Activated T-helper 17 cell treated with anti-CD3 and anti-CD28 coated beads, Interleukin-2, amount 50 U/mL, for 72 hours (primary cell): Measurements from ENCODE around the gene FLVCR2. TPM values are rescaled to one million over a fixed set of nuclear protein-coding genes. Genes with fewer than 3 reads are reported as not detected.
"Not testable (repeated sequence)": the region's sequence is repeated elsewhere in the genome, so short reads cannot be mapped to it uniquely, and the experiment has no call there.

Experiments used
- ATAC-seq: fragments of 150-1000 bp; cut with Tn5 transposase; replicated peaks from 2 replicates; pipeline ENCODE4 v1.10.0; 2021; ENCODE audit warnings: mild to moderate bottlenecking, moderate library complexity
- H3K27ac Mint-ChIP-seq: one replicate; pipeline ENCODE4 v1.8.0; 2022; ENCODE audit warnings: mixed read lengths
- H3K27me3 Mint-ChIP-seq: one replicate; pipeline ENCODE4 v1.8.0; 2022; ENCODE audit warnings: mixed read lengths
- H3K36me3 Mint-ChIP-seq: one replicate; pipeline ENCODE4 v1.8.0; 2022; ENCODE audit warnings: low read depth, mild to moderate bottlenecking, mixed read lengths
- H3K4me1 Mint-ChIP-seq: one replicate; pipeline ENCODE4 v1.8.0; 2022; ENCODE audit warnings: mixed read lengths
- H3K4me3 Mint-ChIP-seq: one replicate; pipeline ENCODE4 v1.8.0; 2022; ENCODE audit warnings: mild to moderate bottlenecking, mixed read lengths
- H3K9me3 Mint-ChIP-seq: one replicate; pipeline ENCODE4 v1.8.0; 2022; ENCODE audit warnings: mixed read lengths
- total RNA-seq, 2 donors: library from RNA; stranded (reverse); gene quantifications; one replicate each; pipeline ENCODE4 v1.2.3, GENCODE V29; 2022

The FLVCR2 gene
- total RNA-seq, 2 donors from 2014 or later: 8.5 to 18.5 TPM

DNA sequence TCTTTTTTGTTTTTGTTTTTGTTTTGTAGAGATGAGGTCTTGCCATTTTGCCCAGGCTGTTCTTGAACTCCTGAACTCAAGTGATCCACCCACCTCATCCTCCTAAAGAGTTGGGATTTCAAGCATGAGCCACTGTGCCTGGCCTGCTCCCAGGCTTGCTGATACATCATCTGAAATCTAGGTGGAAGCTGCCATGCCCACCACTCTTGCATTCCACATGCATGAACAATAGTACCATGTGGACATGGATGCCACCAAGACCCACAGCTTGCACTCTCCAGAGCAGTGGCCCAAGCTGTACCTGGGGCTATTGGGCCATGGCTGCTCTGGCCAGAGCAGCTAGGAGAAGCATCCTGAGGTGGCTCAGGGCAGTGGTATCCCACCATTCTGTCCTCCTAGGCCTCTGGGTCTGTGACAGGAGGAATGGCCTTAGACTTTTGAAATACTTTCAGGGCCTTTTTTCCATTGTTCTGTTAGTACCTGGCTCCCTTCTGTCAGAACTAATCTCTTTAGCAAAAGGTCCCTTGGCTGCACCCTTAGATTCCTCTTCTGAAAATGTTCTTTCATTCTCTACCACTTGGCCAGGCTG, 13.7 kb downstream of the FLVCR2 start:
- no peaks in the 10 kb centered on the region for H3K9me3 Mint-ChIP-seq
- H3K4me3 Mint-ChIP-seq: no peak overlapping the region
- no peaks in the 10 kb centered on the region for H3K27me3 Mint-ChIP-seq
- H3K4me1 Mint-ChIP-seq: peaks cover 5% of the 10 kb centered on the region
- no peak for ATAC-seq
- peaks cover 5% of the 10 kb centered on the region for H3K36me3 Mint-ChIP-seq
- H3K27ac Mint-ChIP-seq: no peak overlapping the region

DNA sequence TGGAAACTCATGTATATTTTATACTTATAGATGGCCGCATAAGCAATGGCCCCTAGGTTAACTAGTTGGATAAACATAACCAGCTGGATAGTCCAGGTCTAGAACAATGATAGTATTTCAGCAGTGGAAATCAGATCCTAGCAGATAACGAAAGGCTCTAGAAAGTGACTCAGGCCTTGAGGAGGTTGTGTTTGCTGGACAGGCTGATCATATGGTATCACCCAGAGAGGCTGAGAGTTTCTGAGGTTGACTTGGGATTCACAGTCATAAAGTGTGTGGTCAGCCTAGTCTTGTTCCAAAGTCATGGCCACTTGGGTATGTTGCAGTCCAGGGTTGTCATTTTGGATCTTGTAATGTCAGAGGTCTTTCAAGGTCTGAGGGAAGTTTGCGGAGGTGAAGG, 16.8 kb downstream of the FLVCR2 start:
- no peak overlapping the region for H3K4me3 Mint-ChIP-seq
- no peaks in the 10 kb centered on the region for H3K27me3 Mint-ChIP-seq
- peak; percentile 42 for ATAC-seq
- peaks cover 5% of the 10 kb centered on the region for H3K4me1 Mint-ChIP-seq
- no peak overlapping the region for H3K27ac Mint-ChIP-seq
- H3K9me3 Mint-ChIP-seq: no peaks in the 10 kb centered on the region
- H3K36me3 Mint-ChIP-seq: peaks cover 5% of the 10 kb centered on the region

DNA sequence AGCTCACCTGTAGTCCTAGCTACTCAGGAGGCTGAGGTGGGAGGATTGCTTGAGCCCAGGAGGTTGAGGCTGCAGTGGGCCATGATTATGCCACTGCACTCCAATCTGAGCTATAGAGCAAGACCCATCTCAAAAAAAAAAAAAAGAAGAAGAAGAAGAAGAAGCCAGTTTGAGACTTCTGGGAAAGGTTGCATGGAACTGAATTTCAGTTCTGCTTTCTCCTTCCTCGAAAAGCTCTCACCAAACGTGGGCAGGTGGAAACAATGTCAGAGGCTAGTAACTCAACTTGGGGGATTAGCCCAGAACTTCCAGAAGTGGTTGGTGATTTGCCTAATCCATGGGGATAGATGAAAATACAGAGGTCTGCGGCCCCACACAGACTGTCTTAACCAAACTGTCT, 18.7 kb downstream of the FLVCR2 start:
- Mint-ChIP-seq H3K27me3 (no peaks in the 10 kb centered on the region), H3K9me3 (no peaks in the 10 kb centered on the region), H3K4me3 (no peak overlapping the region), H3K4me1 (peaks cover 5% of the 10 kb centered on the region), H3K36me3 (peaks cover 5% of the 10 kb centered on the region), H3K27ac (no peak overlapping the region)
- no peak for ATAC-seq

DNA sequence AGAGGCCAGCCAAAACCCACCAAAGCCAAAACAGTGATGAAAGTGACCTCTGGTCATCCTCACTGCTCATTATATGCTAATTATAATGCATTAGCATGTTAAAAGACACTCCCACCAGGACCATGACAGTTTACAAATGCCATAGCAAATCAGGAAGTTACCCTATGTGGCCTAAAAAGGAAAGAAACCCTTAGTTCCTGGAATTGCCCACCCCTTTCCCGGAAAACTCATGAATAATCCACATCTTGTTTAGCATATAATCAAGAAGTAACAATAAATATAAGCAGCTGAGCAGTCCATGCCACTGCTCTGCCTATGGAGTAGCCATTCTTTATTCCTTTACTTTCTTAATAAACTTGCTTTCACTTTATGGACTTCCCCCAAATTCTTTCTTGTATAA, 21.7 kb downstream of the FLVCR2 start:
- ATAC-seq, H3K4me3 Mint-ChIP-seq, H3K27me3 Mint-ChIP-seq, H3K9me3 Mint-ChIP-seq, H3K4me1 Mint-ChIP-seq, H3K27ac Mint-ChIP-seq, H3K36me3 Mint-ChIP-seq: not testable (repeated sequence)

DNA sequence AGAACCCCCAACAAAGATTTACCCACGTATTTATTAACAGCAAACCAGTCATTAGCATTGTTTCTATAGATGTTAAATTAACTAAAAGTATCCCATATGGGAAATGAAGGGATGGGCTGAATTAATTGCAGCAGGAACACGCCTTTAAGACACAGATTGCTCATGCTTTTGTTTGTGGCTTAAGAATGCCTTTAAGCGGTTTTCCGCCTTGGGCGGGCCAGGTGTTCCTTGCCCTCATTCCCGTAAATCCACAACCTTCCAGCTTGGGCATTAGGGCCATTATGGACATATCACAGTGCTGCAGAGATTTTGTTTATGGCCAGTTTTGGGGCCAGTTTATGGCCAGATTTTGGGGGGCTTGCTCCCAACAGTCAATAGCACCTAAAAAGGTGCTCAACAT, 22.6 kb downstream of the FLVCR2 start:
- H3K27ac Mint-ChIP-seq, H3K4me3 Mint-ChIP-seq, H3K9me3 Mint-ChIP-seq, H3K27me3 Mint-ChIP-seq, H3K4me1 Mint-ChIP-seq, H3K36me3 Mint-ChIP-seq, ATAC-seq: not testable (repeated sequence)

DNA sequence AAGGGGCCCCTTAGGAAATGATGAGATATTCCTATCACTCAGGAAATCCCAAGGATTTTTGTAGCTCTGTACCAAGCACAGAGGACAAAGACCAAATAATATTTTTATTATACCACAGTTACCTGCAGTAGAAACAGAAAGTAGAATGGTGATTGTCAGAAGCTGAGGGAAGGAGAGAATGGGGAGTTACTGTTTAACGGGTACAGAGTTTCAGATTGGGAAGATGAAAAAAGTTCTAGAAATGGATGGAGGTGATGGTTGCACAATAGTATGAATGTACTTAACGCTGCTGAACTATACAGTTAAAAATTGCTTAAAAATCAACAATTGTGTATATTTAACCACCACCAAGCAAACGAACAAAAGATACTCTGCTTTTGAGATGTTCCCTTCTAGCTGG, 24.1 kb downstream of the FLVCR2 start:
- no peak overlapping the region for H3K27ac Mint-ChIP-seq
- no peaks in the 10 kb centered on the region for H3K4me1 Mint-ChIP-seq
- no peak for ATAC-seq
- no peaks in the 10 kb centered on the region for H3K9me3 Mint-ChIP-seq
- H3K27me3 Mint-ChIP-seq: no peaks in the 10 kb centered on the region
- no peak overlapping the region for H3K4me3 Mint-ChIP-seq
- H3K36me3 Mint-ChIP-seq: no peaks in the 10 kb centered on the region

DNA sequence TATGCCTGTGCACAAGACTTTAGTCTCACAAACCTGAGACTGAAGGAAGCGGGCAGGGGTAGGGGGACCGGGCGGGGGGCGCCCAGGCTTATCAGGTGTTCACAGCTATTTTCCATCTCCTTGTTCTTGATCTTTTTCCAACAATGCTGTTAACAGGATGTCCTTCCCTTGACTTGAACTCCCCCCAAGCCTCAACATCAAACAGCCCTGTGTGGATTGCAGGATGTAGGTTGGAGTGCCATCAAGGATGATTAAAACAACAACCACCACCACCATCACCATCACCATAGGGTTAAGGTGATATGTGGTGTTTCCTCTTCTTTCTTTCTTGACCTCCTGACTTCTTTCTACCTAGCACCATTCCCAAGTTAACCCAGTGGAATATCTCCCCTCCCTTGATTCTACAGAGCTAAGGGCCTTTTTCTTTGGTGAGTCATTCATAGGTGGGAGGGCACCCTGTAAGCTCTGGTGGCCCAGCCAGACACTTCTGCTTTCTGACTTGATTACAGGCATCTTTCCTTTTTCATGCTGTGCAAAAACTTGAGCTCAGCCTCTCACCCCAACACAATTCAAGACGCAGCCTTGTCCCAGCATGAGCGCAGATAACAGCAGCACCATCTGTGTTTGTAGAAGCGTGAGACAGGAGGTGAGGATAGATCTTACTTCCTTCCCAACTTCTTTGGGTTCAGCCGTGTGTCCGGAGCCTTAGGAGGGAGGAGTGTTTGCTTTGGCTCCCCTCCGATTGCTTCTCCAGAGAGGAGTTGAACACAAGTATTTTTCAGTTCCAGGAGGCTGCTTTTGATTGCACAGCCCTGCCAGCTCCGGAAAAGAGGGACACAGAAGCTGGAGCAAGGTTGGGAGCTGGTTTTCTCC, 26.8 kb downstream of the FLVCR2 start:
- Mint-ChIP-seq H3K27ac (no peak overlapping the region), H3K4me1 (no peaks in the 10 kb centered on the region), H3K27me3 (no peaks in the 10 kb centered on the region), H3K4me3 (no peak overlapping the region), H3K36me3 (no peaks in the 10 kb centered on the region), H3K9me3 (no peaks in the 10 kb centered on the region)
- no peak for ATAC-seq

DNA sequence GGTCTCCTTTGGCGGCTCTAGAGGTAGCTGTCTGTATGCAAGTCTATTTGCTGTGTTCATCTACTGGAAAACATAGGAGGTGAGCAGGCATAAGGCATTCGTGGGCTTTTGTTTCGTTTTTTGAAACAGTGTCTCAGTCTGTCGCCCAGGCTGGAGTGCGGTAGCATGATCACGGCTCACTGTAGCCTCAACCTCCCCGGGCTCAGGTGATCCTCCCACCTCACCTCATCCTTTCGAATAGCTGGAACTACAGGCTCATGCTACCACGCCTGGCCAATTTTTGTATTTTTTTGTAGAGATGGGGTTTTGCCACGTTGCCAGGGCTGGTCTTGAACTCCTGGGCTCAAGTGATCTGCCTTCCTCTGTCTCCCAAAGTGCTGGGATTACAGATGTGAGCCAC, 27.5 kb downstream of the FLVCR2 start:
- Mint-ChIP-seq H3K9me3 (no peaks in the 10 kb centered on the region), H3K27me3 (no peaks in the 10 kb centered on the region), H3K27ac (no peak overlapping the region), H3K36me3 (no peaks in the 10 kb centered on the region), H3K4me1 (no peaks in the 10 kb centered on the region), H3K4me3 (no peak overlapping the region)
- no peak for ATAC-seq

DNA sequence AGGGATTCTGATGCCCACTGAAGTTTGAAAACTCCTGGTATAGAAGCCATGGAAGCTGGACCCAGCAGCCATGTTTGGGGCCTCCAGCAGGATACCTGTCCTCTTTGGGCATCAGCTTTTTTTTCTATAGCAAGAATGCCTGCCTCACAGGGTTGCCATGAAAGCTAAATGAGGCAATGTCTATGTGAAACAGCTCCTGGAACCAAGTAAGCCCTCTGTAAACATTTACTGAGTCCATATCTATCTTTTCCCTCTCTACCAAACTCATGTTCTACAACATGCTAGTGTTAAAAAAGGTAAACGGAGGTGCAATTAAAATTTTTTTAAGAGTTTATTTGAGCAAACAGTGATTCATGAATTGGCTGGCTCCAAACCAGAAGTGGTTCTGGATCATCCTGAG, 28.6 kb downstream of the FLVCR2 start:
- Mint-ChIP-seq H3K36me3 (no peaks in the 10 kb centered on the region), H3K4me3 (no peak overlapping the region), H3K27ac (no peak overlapping the region), H3K9me3 (no peaks in the 10 kb centered on the region), H3K27me3 (no peaks in the 10 kb centered on the region), H3K4me1 (no peaks in the 10 kb centered on the region)
- no peak for ATAC-seq

DNA sequence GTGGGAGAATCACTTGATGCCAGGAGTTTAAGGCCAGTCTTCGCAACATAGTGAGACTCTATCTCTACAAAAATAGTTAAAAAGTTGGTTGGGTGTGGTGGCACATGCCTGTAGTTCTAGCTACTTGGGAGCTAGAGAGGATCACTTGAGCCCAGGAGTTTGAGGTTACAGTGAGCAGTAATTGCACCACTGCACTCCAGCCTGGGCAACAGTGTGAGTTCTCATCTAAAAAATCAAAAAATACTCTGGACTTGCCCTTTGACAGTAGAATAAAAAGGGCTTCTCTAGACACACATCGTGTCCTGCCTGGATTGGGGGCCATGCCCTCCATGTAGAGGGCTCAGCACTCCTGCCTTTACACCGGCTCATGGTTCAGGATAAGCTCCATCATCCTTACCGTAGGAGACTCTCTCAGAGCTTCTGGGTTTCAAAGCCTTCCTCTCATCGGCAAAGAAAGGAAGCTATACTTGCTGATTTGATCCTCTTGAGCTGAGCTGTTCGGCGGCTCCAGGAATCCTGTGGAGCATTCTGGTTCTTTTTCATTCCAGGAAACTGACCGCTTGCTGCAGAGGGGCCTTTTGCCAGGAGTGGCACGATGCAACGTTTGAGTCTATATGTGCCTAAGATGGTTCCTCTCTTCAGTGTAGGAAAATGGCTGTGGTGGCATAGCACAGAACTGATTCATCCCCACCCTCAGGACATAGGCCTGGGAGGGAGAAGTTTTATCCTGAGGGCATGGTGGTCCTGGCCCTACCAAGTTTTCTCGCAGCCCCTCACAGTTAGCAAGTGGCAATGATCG, 29.6 kb downstream of the FLVCR2 start:
- no peak overlapping the region for H3K27ac Mint-ChIP-seq
- no peaks in the 10 kb centered on the region for H3K4me1 Mint-ChIP-seq
- ATAC-seq: no peak
- no peak overlapping the region for H3K4me3 Mint-ChIP-seq
- H3K27me3 Mint-ChIP-seq: no peaks in the 10 kb centered on the region
- H3K36me3 Mint-ChIP-seq: no peaks in the 10 kb centered on the region
- H3K9me3 Mint-ChIP-seq: no peaks in the 10 kb centered on the region

DNA sequence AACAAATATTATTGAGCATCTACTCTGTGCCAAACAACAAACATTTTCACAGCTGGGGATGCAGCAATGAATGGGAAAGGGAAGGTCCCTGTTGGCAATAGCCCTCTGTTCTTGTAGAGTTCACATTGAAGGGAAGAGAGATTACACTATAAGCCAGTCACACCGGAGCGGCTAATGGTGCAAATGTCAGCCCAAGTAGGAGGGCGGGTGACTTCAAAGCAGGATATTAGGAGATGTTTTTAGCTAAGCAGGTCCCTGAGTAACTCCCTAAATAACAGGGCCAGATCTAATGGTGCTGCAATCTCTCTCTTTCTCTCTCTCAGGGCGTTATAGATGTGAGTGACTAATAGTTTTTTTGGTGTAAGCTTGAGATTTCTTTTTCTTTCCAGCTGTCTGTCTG, 30.7 kb downstream of the FLVCR2 start:
- Mint-ChIP-seq H3K4me1 (no peaks in the 10 kb centered on the region), H3K9me3 (no peaks in the 10 kb centered on the region), H3K27ac (no peak overlapping the region), H3K27me3 (no peaks in the 10 kb centered on the region), H3K36me3 (no peaks in the 10 kb centered on the region), H3K4me3 (no peak overlapping the region)
- no peak for ATAC-seq

DNA sequence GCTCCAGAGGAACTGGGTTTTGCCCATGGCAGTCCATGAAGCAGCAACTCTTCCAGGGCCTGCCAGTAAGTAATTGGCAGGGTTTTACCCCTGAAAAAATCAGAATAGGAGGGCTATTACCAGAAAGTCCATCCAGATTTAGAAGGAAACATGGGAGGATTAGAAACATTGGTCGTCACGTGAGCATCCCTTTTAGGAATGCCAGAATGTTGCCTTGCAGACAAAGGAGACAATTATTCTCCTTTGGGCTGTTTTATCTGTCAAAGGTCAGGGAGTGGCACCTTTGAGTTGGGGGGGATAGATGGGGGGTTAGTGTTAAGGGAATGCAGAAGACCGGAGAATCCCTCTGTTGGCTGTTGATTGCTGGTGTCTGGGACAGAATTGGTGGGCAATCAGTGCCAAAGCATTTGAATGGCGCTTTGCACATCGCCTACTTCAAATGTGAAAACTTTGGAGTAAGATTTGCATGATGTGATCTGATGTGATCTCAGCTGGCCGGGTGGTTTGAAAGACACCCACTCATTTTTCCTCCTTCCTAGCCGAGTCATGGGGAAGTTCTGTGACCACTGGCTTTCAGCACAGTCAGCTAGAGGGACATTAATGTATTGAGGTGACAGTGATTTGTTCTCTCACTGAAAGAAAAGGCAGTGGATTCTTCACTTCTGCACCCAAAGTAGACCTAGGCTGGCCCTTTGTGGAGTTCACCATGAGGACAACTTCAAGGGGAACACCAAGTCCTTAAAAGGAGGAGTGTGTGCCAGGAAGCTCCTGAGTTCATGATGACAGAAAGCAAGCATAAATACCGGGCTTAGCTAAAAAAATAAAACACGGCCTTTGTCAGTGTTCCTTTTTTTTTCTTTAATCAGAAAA, 31.4 kb downstream of the FLVCR2 start:
- Mint-ChIP-seq H3K9me3 (no peaks in the 10 kb centered on the region), H3K4me3 (no peak overlapping the region), H3K27me3 (no peaks in the 10 kb centered on the region), H3K27ac (no peak overlapping the region), H3K4me1 (no peaks in the 10 kb centered on the region), H3K36me3 (no peaks in the 10 kb centered on the region)
- peak; percentile 77 for ATAC-seq

DNA sequence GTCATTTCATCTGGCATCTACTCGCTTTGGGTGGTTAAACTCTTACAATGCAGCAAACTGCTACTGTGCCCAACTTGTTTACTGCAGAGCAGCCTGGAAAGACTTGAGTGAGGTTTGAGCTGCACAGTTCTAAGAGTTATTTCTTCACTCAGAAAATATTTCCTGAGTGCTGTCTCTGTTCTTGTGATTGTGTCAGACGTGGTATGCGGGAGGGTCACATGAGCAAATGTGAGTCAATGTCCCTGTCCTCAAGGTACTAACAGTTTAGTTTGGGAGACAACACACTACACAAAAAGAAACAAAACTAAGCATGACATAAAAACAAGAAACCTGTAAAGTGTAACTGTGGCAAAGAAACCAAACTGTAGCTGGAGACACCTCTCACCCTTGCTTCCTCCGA, 32.4 kb downstream of the FLVCR2 start:
- Mint-ChIP-seq H3K27me3 (no peaks in the 10 kb centered on the region), H3K27ac (no peak overlapping the region), H3K36me3 (no peaks in the 10 kb centered on the region), H3K9me3 (no peaks in the 10 kb centered on the region), H3K4me3 (no peak overlapping the region), H3K4me1 (no peaks in the 10 kb centered on the region)
- peak; percentile 66 for ATAC-seq

DNA sequence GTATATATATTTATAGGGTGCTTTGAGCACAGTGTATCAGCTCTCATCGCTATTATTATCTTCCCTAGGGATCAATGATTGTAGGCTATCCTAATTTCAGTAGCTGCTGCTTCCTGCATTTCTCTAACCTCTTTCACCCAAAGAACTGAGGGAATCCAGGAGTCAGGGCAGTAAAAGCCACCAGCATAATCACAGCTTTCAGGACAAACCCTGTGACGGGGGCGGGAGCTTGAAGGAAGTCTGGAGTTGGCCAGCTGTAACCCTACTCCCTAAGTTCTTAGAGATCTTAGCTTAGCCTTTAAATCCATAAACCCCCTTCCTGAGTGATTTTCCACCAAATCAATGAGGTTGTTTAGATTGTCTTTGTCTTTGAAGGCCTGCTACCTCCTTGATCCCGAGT, 33.7 kb downstream of the FLVCR2 start:
- no peak overlapping the region for H3K27ac Mint-ChIP-seq
- H3K27me3 Mint-ChIP-seq: no peaks in the 10 kb centered on the region
- no peak overlapping the region for H3K4me3 Mint-ChIP-seq
- no peak for ATAC-seq
- H3K36me3 Mint-ChIP-seq: no peaks in the 10 kb centered on the region
- H3K4me1 Mint-ChIP-seq: no peaks in the 10 kb centered on the region
- no peaks in the 10 kb centered on the region for H3K9me3 Mint-ChIP-seq
